Endothelial cell of umbilical vein (primary cell): ENCODE measurements around the gene GJC3. TPM values are rescaled to one million over a fixed set of nuclear protein-coding genes. Genes with fewer than 3 reads are reported as not detected.
A peak's percentile ranks its signal among the peaks of the same experiment; 100 is the strongest.

Experiments used
- BruUV-seq: library from RNA; stranded (reverse); fragments of 400-500 nt; replicated peaks from 2 replicates; lab custom pipeline; 2021; lab: Mats Ljungman, UMichigan
- CTCF ChIA-PET: fragments of 300-600, 350-600 bp; sonication (Branson Sonifier 250); formaldehyde crosslinking; loops from one replicate; lab custom pipeline; 2021; ENCODE audit warnings: antibody characterized with exemption, inconsistent platforms; lab: Charles Lee
- POLR2A ChIA-PET: fragments of 300-600, 350-600 bp; sonication (Branson Sonifier 250); formaldehyde crosslinking; loops from one replicate; lab custom pipeline; 2021; ENCODE audit warnings: antibody characterized with exemption, inconsistent platforms; lab: Charles Lee
- DNase-seq: peaks from one replicate; pipeline ENCODE4 v3.0.0-alpha.2; 2011; ENCODE audit warnings: low read depth, low spot score
- FAIRE-seq: peaks from 2 replicates; lab custom pipeline; 2011; peaks lifted over from hg19 to GRCh38; lab: Jason Lieb, UNC
- H2AFZ ChIP-seq: 2 replicates; pipeline ENCODE4 v1.6.0; 2012; ENCODE audit warnings: low read depth, low read length, control low read depth, inconsistent platforms
- H3K27ac ChIP-seq: 2 replicates; pipeline ENCODE4 v1.5.1; 2011; ENCODE audit warnings: low read depth, mild to moderate bottlenecking, control low read depth, low read length, moderate library complexity; ENCODE audit not compliant: insufficient read depth
- H3K27me3 ChIP-seq, 2 experiments: 2 replicates each; pipeline versions ENCODE4 v1.6.0 to v1.6.1; 2011; ENCODE audit warnings: low read length in 2 of 2, mixed read lengths in 1 of 2; ENCODE audit not compliant: control insufficient read depth in 2 of 2, insufficient read depth in 2 of 2
- H3K36me3 ChIP-seq, 2 experiments: 2 replicates in 1 of 2; 3 replicates in 1 of 2; pipeline ENCODE4 v1.5.1; 2011; ENCODE audit warnings: low read length in 2 of 2, mild to moderate bottlenecking in 1 of 2, moderate library complexity in 1 of 2; ENCODE audit not compliant: control insufficient read depth in 2 of 2, insufficient read depth in 2 of 2; ENCODE audit errors: extremely low read depth in 1 of 2
- H3K4me1 ChIP-seq: 3 replicates; pipeline ENCODE4 v1.5.1; 2011; ENCODE audit warnings: mild to moderate bottlenecking, low read length; ENCODE audit not compliant: control insufficient read depth, insufficient read depth; ENCODE audit errors: extremely low read depth
- H3K4me2 ChIP-seq: 2 replicates; pipeline ENCODE4 v1.6.1; 2011; ENCODE audit warnings: low read length, control low read depth, mixed read lengths; ENCODE audit not compliant: insufficient read depth
- H3K4me3 ChIP-seq, 3 experiments: fragments of 200-600 bp in 1 of 3; sonication (generic), shearing (Covaris generic) in 1 of 3; replicated peaks in 1 of 3; 2 replicates each; pipeline ENCODE4 v1.5.1; 2011 to 2016; ENCODE audit warnings: control low read depth in 3 of 3, low read length in 3 of 3, mild to moderate bottlenecking in 2 of 3, inconsistent platforms in 1 of 3, low read depth in 1 of 3, moderate library complexity in 1 of 3; ENCODE audit not compliant: insufficient read depth in 1 of 3
- H3K79me2 ChIP-seq: 2 replicates; pipeline ENCODE4 v1.6.0; 2012; ENCODE audit warnings: low read length, inconsistent platforms; ENCODE audit not compliant: control insufficient read depth, insufficient read depth
- H3K9ac ChIP-seq: replicated peaks from 2 replicates; pipeline ENCODE3; 2011; ENCODE audit warnings: low read length, control low read depth; ENCODE audit not compliant: insufficient read depth; ENCODE audit errors: extremely low read depth
- H3K9me1 ChIP-seq: replicated peaks from 3 replicates; pipeline ENCODE4 v1.6.0; 2011; ENCODE audit warnings: mild to moderate bottlenecking, low read length; ENCODE audit not compliant: control insufficient read depth, insufficient read depth; ENCODE audit errors: extremely low read depth
- H3K9me3 ChIP-seq: replicated peaks from 2 replicates; pipeline ENCODE4 v1.5.1; 2012; ENCODE audit warnings: low read length, inconsistent platforms; ENCODE audit not compliant: control insufficient read depth, insufficient read depth
- H4K20me1 ChIP-seq: replicated peaks from 2 replicates; pipeline ENCODE3; 2011; ENCODE audit warnings: mild to moderate bottlenecking, low read length; ENCODE audit not compliant: control insufficient read depth, insufficient read depth; ENCODE audit errors: extremely low read depth
- EZH2 ChIP-seq: IDR thresholded peaks from 2 replicates; pipeline ENCODE4 v1.6.1; 2012; ENCODE audit warnings: borderline replicate concordance, low read depth, mild to moderate bottlenecking, moderate library complexity, low read length, inconsistent platforms; ENCODE audit not compliant: severe bottlenecking
- FOS ChIP-seq: IDR thresholded peaks from 2 replicates; pipeline ENCODE4 v1.6.1; 2011; ENCODE audit warnings: mild to moderate bottlenecking, low read length, moderate library complexity, borderline replicate concordance; ENCODE audit not compliant: insufficient read depth
- JUN ChIP-seq: IDR thresholded peaks from 2 replicates; pipeline ENCODE4 v1.6.1; 2011; ENCODE audit warnings: borderline replicate concordance, low read depth; ENCODE audit not compliant: insufficient read length, insufficient read depth
- MAX ChIP-seq: IDR thresholded peaks from 2 replicates; pipeline ENCODE4 v1.6.1; 2011; ENCODE audit not compliant: insufficient read depth, insufficient read length
- MYC ChIP-seq: IDR thresholded peaks from one replicate; pipeline ENCODE4 v1.6.1; 2011; ENCODE audit warnings: mild to moderate bottlenecking, low read depth, low read length
- POLR2A ChIP-seq: IDR thresholded peaks from 2 replicates; pipeline ENCODE4 v1.6.1; 2012; ENCODE audit warnings: low read depth, mild to moderate bottlenecking, control low read depth, low read length
- POLR2AphosphoS5 ChIP-seq: IDR thresholded peaks from 2 replicates; pipeline ENCODE4 v1.6.1; 2012; ENCODE audit warnings: low read depth, mild to moderate bottlenecking, control low read depth, low read length, moderate library complexity; ENCODE audit not compliant: insufficient read depth
- dilution Hi-C: fragments of 300-500 bp; cut with MboI; formaldehyde crosslinking; loops from one replicate; pipeline ENCODE4 v1.15.0; 2019; ENCODE audit warnings: low sequenced_read_pairs; ENCODE audit not compliant: extremely low pct_ligation_motif_present
- intact Hi-C: fragments of 100-400 bp; cut with micrococcal nuclease; formaldehyde crosslinking; loops from one replicate; pipeline ENCODE4 v1.10.0; 2022
- polyA plus RNA-seq, 4 experiments: library from polyadenylated mRNA; depleted of rRNA in 3 of 4; stranded (reverse) in 3 of 4; unstranded in 1 of 4; fragments of >200 nt; gene quantifications; 2 replicates each; pipeline versions ENCODE4 v1.2.1 to v1.2.3, GENCODE V29; 2011 to 2012; ENCODE audit warnings: missing spikeins in 1 of 4
- total RNA-seq: library from RNA; stranded (reverse); gene quantifications from 2 replicates; pipeline ENCODE4 v1.2.3, GENCODE V29; 2021
- TF ChIP-seq, protein P1 (sequence below), 2 donors: IDR thresholded peaks; 1 replicate in 1 of 2; 2 replicates in 1 of 2; pipeline ENCODE4 v1.5.1; 2011; ENCODE audit warnings: low read length in 2 of 2, mild to moderate bottlenecking in 2 of 2, moderate library complexity in 2 of 2, control low read depth in 1 of 2, inconsistent platforms in 1 of 2, low read depth in 1 of 2; ENCODE audit not compliant: insufficient read depth in 1 of 2; ENCODE audit errors: extremely low read depth in 1 of 2

Gene GJC3
- total and polyA plus RNA-seq, 2 donors (not counting 3 experiments of a cell fraction or from before 2014, with no cell fraction given): 0.28 TPM; not detected in 1

- DNase-seq (peak; percentile 90), FAIRE-seq (peak; percentile 96)
- peaks cover 0 to 3% of the 10 kb centered on the region in 2 experiments for H3K36me3 ChIP-seq
- no peaks in the 10 kb centered on the region for H3K27me3 ChIP-seq
- no peaks in the 10 kb centered on the region for H3K9me1 ChIP-seq
- TF ChIP-seq JUN: no peak
- TF ChIP-seq POLR2AphosphoS5: peak; percentile 91
- TF ChIP-seq, protein P1, sequence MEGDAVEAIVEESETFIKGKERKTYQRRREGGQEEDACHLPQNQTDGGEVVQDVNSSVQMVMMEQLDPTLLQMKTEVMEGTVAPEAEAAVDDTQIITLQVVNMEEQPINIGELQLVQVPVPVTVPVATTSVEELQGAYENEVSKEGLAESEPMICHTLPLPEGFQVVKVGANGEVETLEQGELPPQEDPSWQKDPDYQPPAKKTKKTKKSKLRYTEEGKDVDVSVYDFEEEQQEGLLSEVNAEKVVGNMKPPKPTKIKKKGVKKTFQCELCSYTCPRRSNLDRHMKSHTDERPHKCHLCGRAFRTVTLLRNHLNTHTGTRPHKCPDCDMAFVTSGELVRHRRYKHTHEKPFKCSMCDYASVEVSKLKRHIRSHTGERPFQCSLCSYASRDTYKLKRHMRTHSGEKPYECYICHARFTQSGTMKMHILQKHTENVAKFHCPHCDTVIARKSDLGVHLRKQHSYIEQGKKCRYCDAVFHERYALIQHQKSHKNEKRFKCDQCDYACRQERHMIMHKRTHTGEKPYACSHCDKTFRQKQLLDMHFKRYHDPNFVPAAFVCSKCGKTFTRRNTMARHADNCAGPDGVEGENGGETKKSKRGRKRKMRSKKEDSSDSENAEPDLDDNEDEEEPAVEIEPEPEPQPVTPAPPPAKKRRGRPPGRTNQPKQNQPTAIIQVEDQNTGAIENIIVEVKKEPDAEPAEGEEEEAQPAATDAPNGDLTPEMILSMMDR (IDR thresholded peaks at IDR 0.05; ENCODE audit: extremely low read depth in 1 of 2, insufficient read depth in 1 of 2, low read depth in 1 of 2, low read length in 2 of 2): peak; percentile 13 to 42
- no peak for TF ChIP-seq FOS
- no peak for TF ChIP-seq MAX
- TF ChIP-seq MYC: no peak
- TF ChIP-seq EZH2: no peak
- TF ChIP-seq POLR2A: peak; percentile 77
- CTCF ChIA-PET: interaction anchor here (0.5 to 8.8 kb wide), 9 partner anchors 9 to 838 kb away, joined by 3 to 153 read pairs (median 5); partner anchors contain the start of gene GJC3
- H3K27ac ChIP-seq: peak within 1 kb of the TSS; percentile 63
- peaks cover 17% of the 10 kb centered on the region for H3K4me1 ChIP-seq
- peak within 1 kb of the TSS; percentile 51 to 84 (median 58) for H3K4me3 ChIP-seq
- POLR2A ChIA-PET: interaction anchor here (0.7 to 1.4 kb wide), 5 partner anchors 10 to 305 kb away, joined by 3 to 7 read pairs (median 3); partner anchors contain the start of gene GJC3
- intact Hi-C loops (loop anchor here (10.0 kb wide), 1 partner anchor 166 kb away; the partner anchor contains the start of genes COPS6 and ZNF3), dilution Hi-C loops (no loop called here)
- H2AFZ ChIP-seq: peak within 1 kb of the TSS; percentile 91
- H4K20me1 ChIP-seq: no peaks in the 10 kb centered on the region
- peak within 1 kb of the TSS; percentile 93 for H3K4me2 ChIP-seq
- TSS peak; percentile 69 for BruUV-seq
- H3K9me3 ChIP-seq: no peaks in the 10 kb centered on the region
- H3K79me2 ChIP-seq: peaks cover 40% of the 10 kb centered on the region
- peak within 1 kb of the TSS; percentile 71 for H3K9ac ChIP-seq
Observed at GRCh38 chr7:99918959-99919813, 10.2 kb downstream of the GJC3 start, which contains the start of gene TRIM4. TRIM4 (minus strand) TSS chr7:99919530; CDS start chr7:99919401, 129 bp downstream.
